Activated T-cell treated with anti-CD3 and anti-CD28 coated beads for 4 hours (primary cell): Measurements from ENCODE around the gene DGKQ.
"Not testable (repeated sequence)": the region's sequence is repeated elsewhere in the genome, so short reads cannot be mapped to it uniquely, and the experiment has no call there.

Experiments
- DNase-seq: peaks from one replicate; pipeline ENCODE4 v3.0.0-alpha.2; 2020

DGKQ gene

GRCh38 chr4:919004-919680 is 54.2 kb downstream of the DGKQ start:
- not testable (repeated sequence) for DNase-seq

DNA sequence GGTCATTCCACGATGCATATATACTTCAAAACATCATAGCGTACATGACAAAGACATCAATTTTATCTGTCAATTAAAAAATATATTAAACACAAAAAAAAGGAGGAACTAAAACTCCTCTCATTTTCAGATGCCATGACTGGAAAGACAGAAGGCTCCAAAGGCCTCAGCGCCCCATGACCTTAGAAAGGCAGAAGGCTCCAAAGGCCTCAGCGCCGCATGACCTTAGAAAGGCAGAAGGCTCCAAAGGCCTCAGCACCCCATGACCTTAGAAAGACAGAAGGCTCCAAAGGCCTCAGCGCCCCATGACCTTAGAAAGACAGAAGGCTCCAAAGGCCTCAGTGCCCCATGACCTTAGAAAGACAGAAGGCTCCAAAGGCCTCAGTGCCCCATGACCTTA is 54.8 kb downstream of the DGKQ start:
- DNase-seq, result not testable (repeated sequence)

GRCh38 chr4:917992-918391 is 55.4 kb downstream of the DGKQ start:
- no peak for DNase-seq

- no peak for DNase-seq
Observed at GRCh38 chr4:917466-917865, 55.9 kb downstream of the DGKQ start.

- DNase-seq, result no peak
Observed at GRCh38 chr4:915595-915994, 57.8 kb downstream of the DGKQ start.

GRCh38 chr4:915041-915474 is 58.3 kb downstream of the DGKQ start:
- no peak for DNase-seq

DNA sequence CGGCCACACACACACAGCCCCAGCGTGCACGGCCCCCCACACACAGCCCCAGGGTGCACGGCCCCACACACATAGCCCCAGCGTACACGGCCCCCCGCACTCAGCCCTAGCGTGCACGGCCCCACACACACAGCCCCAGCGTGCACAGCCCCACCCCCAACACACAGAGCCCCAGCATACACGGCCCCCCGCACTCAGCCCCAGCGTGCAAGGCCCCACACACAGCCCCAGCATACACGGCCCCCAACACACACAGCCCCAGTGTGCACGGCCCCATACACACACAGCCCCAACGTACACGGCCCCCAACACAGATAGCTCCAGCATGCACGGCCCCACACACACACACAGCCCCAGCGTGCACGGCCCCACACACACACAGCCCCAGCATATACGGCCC is 58.8 kb downstream of the DGKQ start:
- no peak for DNase-seq

DNA sequence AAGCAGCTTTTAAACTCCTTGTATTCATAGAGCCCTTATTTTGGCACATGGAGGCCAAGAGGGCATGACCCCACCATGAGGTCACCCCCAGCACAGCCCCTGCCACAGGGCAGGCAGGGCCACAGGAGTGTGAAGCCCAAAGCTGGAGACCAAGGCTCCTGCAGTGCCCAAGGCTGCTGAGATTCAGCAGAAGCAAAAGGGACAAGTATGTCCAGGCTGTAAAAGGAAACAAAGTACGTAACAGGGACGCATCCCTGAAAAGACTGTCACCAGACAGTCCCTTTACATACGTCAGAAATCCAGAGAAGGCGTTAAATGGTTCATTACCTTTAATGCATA is 60.1 kb downstream of the DGKQ start:
- no peak for DNase-seq

DNA sequence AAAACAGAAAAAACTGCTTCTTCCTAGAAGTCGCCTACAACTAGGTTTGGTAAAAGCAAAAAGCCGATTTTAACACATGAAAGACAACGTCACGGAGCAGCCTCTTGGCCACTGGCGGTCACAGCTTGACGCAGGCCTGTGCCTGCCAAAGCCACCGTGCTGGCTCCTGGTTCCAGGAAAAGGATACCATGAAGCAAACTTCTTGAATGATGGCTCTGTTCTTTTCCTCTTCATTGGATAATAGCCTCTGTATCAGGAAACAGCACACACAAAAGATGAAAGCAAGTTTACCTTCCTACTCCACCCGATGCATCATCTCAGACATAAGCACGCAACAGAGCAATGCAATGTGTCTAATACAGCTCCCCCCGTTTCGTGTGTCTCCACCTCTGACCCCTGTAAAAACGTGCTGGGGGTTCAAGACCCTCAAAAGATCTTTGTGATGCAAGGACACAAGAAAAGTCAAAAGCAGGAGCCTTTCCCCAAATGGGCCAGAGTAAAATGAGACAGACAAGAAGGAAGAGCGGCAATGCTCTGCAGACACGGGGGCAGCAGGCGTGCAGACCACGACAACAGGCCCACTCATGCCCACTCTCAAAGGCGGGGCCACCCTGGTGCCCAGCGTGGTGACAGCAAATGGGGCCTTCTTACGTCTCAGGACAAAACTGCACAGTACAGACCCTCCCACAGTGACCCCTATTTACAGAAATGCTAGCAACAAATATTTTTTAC is 60.7 kb downstream of the DGKQ start:
- no peak for DNase-seq

- no peak for DNase-seq
Observed at GRCh38 chr4:911871-912490, 61.4 kb downstream of the DGKQ start.

- DNase-seq, result no peak
Observed at GRCh38 chr4:911221-911751, 62.1 kb downstream of the DGKQ start.

DNA sequence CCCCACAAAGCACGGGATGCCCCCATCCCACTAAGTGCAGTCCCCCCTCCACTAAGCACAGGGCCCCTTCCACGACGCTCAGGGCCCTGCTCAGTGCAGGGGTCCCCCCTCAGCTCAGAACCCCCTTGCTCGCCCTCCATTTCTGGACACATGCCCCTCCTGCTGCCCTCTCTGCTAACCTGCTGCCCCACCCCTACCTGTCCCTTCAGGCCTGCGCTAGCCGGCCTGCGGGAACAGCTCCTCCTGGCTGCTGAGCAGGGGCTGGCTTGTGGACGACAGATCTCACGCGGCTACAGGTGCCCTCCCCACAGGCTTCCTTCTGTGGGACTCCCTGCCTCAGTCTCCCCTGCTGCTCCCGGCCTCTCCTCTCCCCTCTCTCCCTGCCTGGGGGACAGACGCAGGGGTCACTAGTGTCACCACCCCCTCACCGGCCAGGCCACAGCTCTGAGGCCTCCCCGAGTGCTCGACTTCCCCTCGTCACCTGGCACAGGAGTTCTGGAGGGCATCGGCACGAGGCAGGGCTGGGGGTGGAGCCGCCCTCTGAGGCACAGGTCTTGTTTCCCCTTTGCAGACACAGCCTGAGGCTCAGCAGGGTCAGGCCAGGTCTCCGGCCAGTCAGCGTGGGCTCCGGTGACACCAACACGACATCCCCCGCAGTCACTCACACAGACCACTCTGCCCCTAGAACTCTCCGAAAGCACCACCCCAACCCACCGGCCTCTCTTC is 62.8 kb downstream of the DGKQ start:
- DNase-seq, result no peak

- DNase-seq, result no peak
Observed at GRCh38 chr4:909821-910220, 63.5 kb downstream of the DGKQ start.

DNA sequence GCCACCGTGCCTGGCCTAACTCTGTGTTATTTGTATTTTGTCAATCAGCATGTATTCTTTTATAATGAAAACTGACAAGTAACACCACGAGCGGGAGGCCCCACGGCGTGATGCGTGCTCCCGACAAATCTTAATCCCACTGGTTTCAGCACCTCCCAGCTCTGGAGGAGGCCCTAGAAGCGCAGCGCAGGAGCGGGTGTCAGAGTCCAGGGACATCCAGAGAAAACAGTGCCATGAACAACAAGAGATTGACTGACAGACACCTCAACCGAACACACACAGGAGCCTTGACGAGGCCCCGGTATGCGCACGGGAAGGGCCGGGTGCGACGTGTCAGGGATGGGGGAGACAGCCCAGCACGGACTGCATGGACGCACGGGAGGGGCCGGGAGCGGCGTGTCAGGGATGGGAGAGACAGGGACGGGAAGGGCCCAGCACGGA is 64.2 kb downstream of the DGKQ start:
- no peak for DNase-seq
